ENCODE data around the gene CDIP1.

Gene CDIP1

GRCh38 chr16:4467916-4468315 is 70.7 kb downstream of the CDIP1 start:
- ATAC-seq, result no peak
- Mint-ChIP-seq H3K4me1 (peaks cover 37% of the 10 kb centered on the region), H3K4me3 (no peak overlapping the region), H3K36me3 (peaks cover 73% of the 10 kb centered on the region), H3K27ac (peak overlapping the region; percentile 99), H3K9me3 (no peaks in the 10 kb centered on the region)
- DNase-seq (ENCODE audit: low spot score in 2 of 2), result no peak

GRCh38 chr16:4465977-4466779 is 72.4 kb downstream of the CDIP1 start:
- peaks cover 27% of the 10 kb centered on the region for H3K4me1 Mint-ChIP-seq
- no peaks in the 10 kb centered on the region for H3K9me3 Mint-ChIP-seq
- peak; percentile 65 to 88 for DNase-seq (ENCODE audit: low spot score in 2 of 2)
- peaks cover 70% of the 10 kb centered on the region for H3K36me3 Mint-ChIP-seq
- H3K4me3 Mint-ChIP-seq, result peak overlapping the region; percentile 73
- ATAC-seq, result peak; percentile 99
- H3K27ac Mint-ChIP-seq, result peak overlapping the region; percentile 99

GRCh38 chr16:4463522-4464163 is 74.9 kb downstream of the CDIP1 start:
- DNase-seq (ENCODE audit: low spot score in 2 of 2) (no peak), ATAC-seq (no peak)
- no peak overlapping the region for H3K4me3 Mint-ChIP-seq
- H3K36me3 Mint-ChIP-seq, result peaks cover 70% of the 10 kb centered on the region
- H3K4me1 Mint-ChIP-seq, result peaks cover 46% of the 10 kb centered on the region
- peak overlapping the region; percentile 82 for H3K27ac Mint-ChIP-seq
- no peaks in the 10 kb centered on the region for H3K9me3 Mint-ChIP-seq

- no peak for ATAC-seq
- peaks cover 75% of the 10 kb centered on the region for H3K36me3 Mint-ChIP-seq
- H3K9me3 Mint-ChIP-seq, result no peaks in the 10 kb centered on the region
- H3K4me1 Mint-ChIP-seq, result peaks cover 39% of the 10 kb centered on the region
- no peak for DNase-seq (ENCODE audit: low spot score in 2 of 2)
- H3K27ac Mint-ChIP-seq, result peak overlapping the region; percentile 41
- H3K4me3 Mint-ChIP-seq, result no peak overlapping the region
Observed at GRCh38 chr16:4461250-4462085, 77.1 kb downstream of the CDIP1 start.

GRCh38 chr16:4460936-4461249 is 77.7 kb downstream of the CDIP1 start:
- Mint-ChIP-seq H3K4me1 (peaks cover 34% of the 10 kb centered on the region), H3K36me3 (peaks cover 75% of the 10 kb centered on the region), H3K4me3 (no peak overlapping the region), H3K27ac (peak overlapping the region; percentile 41), H3K9me3 (no peaks in the 10 kb centered on the region)
- no peak for ATAC-seq
- DNase-seq (ENCODE audit: low spot score in 2 of 2), result no peak
